B cell (primary cell): ENCODE data around the gene SEC63. TPM values are rescaled to one million over a fixed set of nuclear protein-coding genes. Genes with fewer than 3 reads are reported as not detected.

Source experiments
- ATAC-seq: fragments of 200-7000 bp; cut with Tn5 transposase; one replicate; pipeline ENCODE4 v1.10.0; 2021; ENCODE audit warnings: low read depth, mild to moderate bottlenecking, moderate number of reproducible peaks, moderate library complexity
- CTCF ChIA-PET: fragments of 350-600 bp; sonication (Branson Sonifier 250); formaldehyde crosslinking; loops from one replicate; lab custom pipeline; 2021; ENCODE audit warnings: antibody characterized with exemption, inconsistent platforms; lab: Charles Lee
- POLR2A ChIA-PET: fragments of 350-600 bp; sonication (Branson Sonifier 250); formaldehyde crosslinking; loops from one replicate; lab custom pipeline; 2021; ENCODE audit warnings: antibody characterized with exemption; lab: Charles Lee
- DNase-seq: peaks from one replicate; pipeline ENCODE4 v3.0.0; 2013
- H2AFZ ChIP-seq: 2 replicates; pipeline ENCODE4 v1.6.1; 2012; ENCODE audit warnings: mild to moderate bottlenecking, low read depth, low read length; ENCODE audit not compliant: insufficient read depth, poor library complexity, severe bottlenecking
- H3K27ac ChIP-seq, 2 donors: 1 replicate in 1 of 2; 2 replicates in 1 of 2; pipeline ENCODE4 v1.5.1; 2012 to 2013; ENCODE audit warnings: low read length in 2 of 2, mild to moderate bottlenecking in 2 of 2, moderate library complexity in 1 of 2
- H3K27me3 ChIP-seq, 4 experiments: fragments of 200-600 bp in 1 of 4; sonication (generic) in 1 of 4; replicated peaks in 1 of 4; 1 replicate in 2 of 4; 2 replicates in 2 of 4; pipeline versions ENCODE4 v1.6.1 to v1.7.0; 2013 to 2016; ENCODE audit warnings: low read length in 3 of 4, mild to moderate bottlenecking in 2 of 4, mixed read lengths in 1 of 4, moderate library complexity in 1 of 4; ENCODE audit not compliant: insufficient read depth in 4 of 4, control insufficient read depth in 3 of 4; ENCODE audit errors: control extremely low read depth in 1 of 4
- H3K36me3 ChIP-seq, 2 experiments: replicated peaks in 1 of 2; 1 replicate in 1 of 2; 2 replicates in 1 of 2; pipeline versions ENCODE4 v1.6.1 to v1.7.1; 2013; ENCODE audit warnings: low read length in 1 of 2; ENCODE audit not compliant: insufficient read depth in 2 of 2, control insufficient read depth in 1 of 2; ENCODE audit errors: control extremely low read depth in 1 of 2, extremely low read depth in 1 of 2
- H3K4me1 ChIP-seq, 2 donors: fragments of 200-600 bp in 1 of 2; sonication (generic) in 1 of 2; 1 replicate in 1 of 2; 2 replicates in 1 of 2; pipeline versions ENCODE4 v1.5.1 to v1.6.1; 2013 to 2017; ENCODE audit warnings: low read length in 2 of 2; ENCODE audit not compliant: control insufficient read depth in 2 of 2, insufficient read depth in 2 of 2
- H3K4me2 ChIP-seq: replicated peaks from 2 replicates; pipeline ENCODE3; 2012; ENCODE audit warnings: mild to moderate bottlenecking, low read depth, low read length; ENCODE audit not compliant: poor library complexity, severe bottlenecking
- H3K4me3 ChIP-seq, 5 experiments: fragments of 200-600 bp in 1 of 5; sonication (generic) in 1 of 5; 1 replicate in 3 of 5; 2 replicates in 2 of 5; pipeline versions ENCODE4 v1.5.1 to v1.7.0; 2011 to 2016; ENCODE audit warnings: low read length in 4 of 5, mild to moderate bottlenecking in 4 of 5, low read depth in 2 of 5, control low read depth in 1 of 5, moderate library complexity in 1 of 5; ENCODE audit not compliant: insufficient read depth in 1 of 5; ENCODE audit errors: control extremely low read depth in 1 of 5, extremely low read depth in 1 of 5
- H3K79me2 ChIP-seq: fragments of 200-600 bp; sonication (generic); one replicate; pipeline ENCODE4 v1.6.0; 2016; ENCODE audit warnings: low read length; ENCODE audit not compliant: control insufficient read depth, insufficient read depth
- H3K9ac ChIP-seq: fragments of 200-600 bp; sonication (generic); 2 replicates; pipeline ENCODE4 v1.6.1; 2017; ENCODE audit warnings: mild to moderate bottlenecking, low read length, moderate library complexity
- H3K9me3 ChIP-seq, 3 donors: one replicate each; pipeline versions ENCODE4 v1.6.1 to v1.7.1; 2013; ENCODE audit warnings: low read length in 2 of 3; ENCODE audit not compliant: control insufficient read depth in 2 of 3, insufficient read depth in 1 of 3; ENCODE audit errors: control extremely low read depth in 1 of 3
- H4K20me1 ChIP-seq: 2 replicates; pipeline ENCODE4 v1.6.0; 2012; ENCODE audit warnings: mild to moderate bottlenecking, low read length; ENCODE audit not compliant: insufficient read depth, control insufficient read depth, poor library complexity, severe bottlenecking
- H3K27ac Mint-ChIP-seq: one replicate; pipeline ENCODE4 v1.8.0; 2021; ENCODE audit warnings: mixed read lengths
- H3K27me3 Mint-ChIP-seq: one replicate; pipeline ENCODE4 v1.8.0; 2021; ENCODE audit warnings: mixed read lengths
- H3K4me1 Mint-ChIP-seq: one replicate; pipeline ENCODE4 v1.8.0; 2021; ENCODE audit warnings: mixed read lengths
- H3K4me3 Mint-ChIP-seq: one replicate; pipeline ENCODE4 v1.8.0; 2021; ENCODE audit warnings: mixed read lengths
- H3K9me3 Mint-ChIP-seq: one replicate; pipeline ENCODE4 v1.8.0; 2022; ENCODE audit warnings: mixed read lengths; ENCODE audit not compliant: insufficient read depth
- EZH2 ChIP-seq: IDR thresholded peaks from 2 replicates; pipeline ENCODE4 v1.6.1; 2012; ENCODE audit warnings: borderline replicate concordance, low read depth, mild to moderate bottlenecking, moderate library complexity, low read length; ENCODE audit not compliant: insufficient read depth, poor library complexity, severe bottlenecking
- WGBS: methylation state at CpG from one replicate; pipeline ENCODE4 v1.1.5; 2013; ENCODE audit warnings: missing lambda C conversion rate; ENCODE audit not compliant: insufficient coverage; 5-methylcytosine and 5-hydroxymethylcytosine counted together
- intact Hi-C: fragments of 100-400 bp; cut with micrococcal nuclease; formaldehyde crosslinking; loops from one replicate; pipeline ENCODE4 v1.10.0; 2022
- polyA plus RNA-seq: library from polyadenylated mRNA; depleted of rRNA; stranded (reverse); fragments of >200 nt; gene quantifications from 2 replicates; pipeline ENCODE4 v1.2.3, GENCODE V29; 2012
- total RNA-seq, 2 donors: library from RNA; stranded (reverse); fragments of 120-200 nt in 1 of 2; gene quantifications; 1 replicate in 1 of 2; 2 replicates in 1 of 2; pipeline versions ENCODE4 v1.2.3 to v1.2.4, GENCODE V29; 2013 to 2022
- TF ChIP-seq, protein P1 (sequence below): fragments of 200-600 bp; IDR thresholded peaks from one replicate; pipeline ENCODE4 v1.8.0; 2022; ENCODE audit warnings: antibody characterized with exemption, mild to moderate bottlenecking

The SEC63 gene
- total and polyA plus RNA-seq, 2 donors (not counting 1 experiment from before 2014, with no cell fraction given), result 12.5 to 79.5 TPM

DNA sequence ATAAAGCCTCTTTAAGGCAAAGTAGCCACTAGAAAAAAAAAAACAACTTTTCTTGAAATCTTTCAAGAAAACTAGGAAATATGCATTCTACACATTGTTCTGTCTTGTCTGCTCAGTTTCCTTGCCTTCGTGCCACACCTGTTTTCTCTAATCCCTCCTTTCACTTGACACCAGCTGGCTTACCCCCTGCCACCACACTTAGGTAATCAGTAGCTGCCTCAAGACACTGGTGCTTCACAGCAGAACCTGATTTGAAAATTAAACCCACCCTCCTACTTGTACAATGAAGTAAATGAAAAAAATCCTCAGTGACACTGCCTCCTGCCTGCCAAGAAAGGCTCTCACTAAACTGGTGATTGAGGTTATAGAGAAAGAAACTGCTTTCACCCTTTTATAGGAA lies 88.1 kb downstream of the SEC63 start:
- H3K4me1 ChIP-seq, result peaks cover 28 to 30% of the 10 kb centered on the region in 2 donors
- Mint-ChIP-seq H3K27ac (peak overlapping the region; percentile 64), H3K27me3 (peaks cover 3% of the 10 kb centered on the region), H3K9me3 (no peaks in the 10 kb centered on the region), H3K4me3 (peak overlapping the region; percentile 18), H3K4me1 (peaks cover 45% of the 10 kb centered on the region)
- no peak overlapping the region for H2AFZ ChIP-seq
- DNase-seq (no peak), ATAC-seq (no peak)
- H3K9ac ChIP-seq, result no peak overlapping the region
- no peaks in the 10 kb centered on the region for H3K9me3 ChIP-seq
- H3K27me3 ChIP-seq, result no peaks in the 10 kb centered on the region
- H3K27ac ChIP-seq, result peak overlapping the region in 1 of 2 donors; percentile 70
- no peaks in the 10 kb centered on the region for H3K79me2 ChIP-seq
- H3K4me3 ChIP-seq, result no peak overlapping the region
- peak overlapping the region; percentile 31 for H3K4me2 ChIP-seq
- CTCF ChIA-PET, result interaction anchor here (0.9 to 1.2 kb wide), 2 partner anchors 9 to 165 kb away, joined by 3 to 4 read pairs; no protein-coding TSS in a partner anchor
- 0% methylated on average over 1 of the region's 1 CpG for whole genome bisulfite sequencing
- no peaks in the 10 kb centered on the region for H4K20me1 ChIP-seq
- H3K36me3 ChIP-seq, result peaks cover 10 to 11% of the 10 kb centered on the region in 2 experiments
- no peak for TF ChIP-seq EZH2
- TF ChIP-seq, protein P1, sequence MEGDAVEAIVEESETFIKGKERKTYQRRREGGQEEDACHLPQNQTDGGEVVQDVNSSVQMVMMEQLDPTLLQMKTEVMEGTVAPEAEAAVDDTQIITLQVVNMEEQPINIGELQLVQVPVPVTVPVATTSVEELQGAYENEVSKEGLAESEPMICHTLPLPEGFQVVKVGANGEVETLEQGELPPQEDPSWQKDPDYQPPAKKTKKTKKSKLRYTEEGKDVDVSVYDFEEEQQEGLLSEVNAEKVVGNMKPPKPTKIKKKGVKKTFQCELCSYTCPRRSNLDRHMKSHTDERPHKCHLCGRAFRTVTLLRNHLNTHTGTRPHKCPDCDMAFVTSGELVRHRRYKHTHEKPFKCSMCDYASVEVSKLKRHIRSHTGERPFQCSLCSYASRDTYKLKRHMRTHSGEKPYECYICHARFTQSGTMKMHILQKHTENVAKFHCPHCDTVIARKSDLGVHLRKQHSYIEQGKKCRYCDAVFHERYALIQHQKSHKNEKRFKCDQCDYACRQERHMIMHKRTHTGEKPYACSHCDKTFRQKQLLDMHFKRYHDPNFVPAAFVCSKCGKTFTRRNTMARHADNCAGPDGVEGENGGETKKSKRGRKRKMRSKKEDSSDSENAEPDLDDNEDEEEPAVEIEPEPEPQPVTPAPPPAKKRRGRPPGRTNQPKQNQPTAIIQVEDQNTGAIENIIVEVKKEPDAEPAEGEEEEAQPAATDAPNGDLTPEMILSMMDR, result no peak
- POLR2A ChIA-PET, result no interaction called here
- intact Hi-C loops, result no loop called here

DNA sequence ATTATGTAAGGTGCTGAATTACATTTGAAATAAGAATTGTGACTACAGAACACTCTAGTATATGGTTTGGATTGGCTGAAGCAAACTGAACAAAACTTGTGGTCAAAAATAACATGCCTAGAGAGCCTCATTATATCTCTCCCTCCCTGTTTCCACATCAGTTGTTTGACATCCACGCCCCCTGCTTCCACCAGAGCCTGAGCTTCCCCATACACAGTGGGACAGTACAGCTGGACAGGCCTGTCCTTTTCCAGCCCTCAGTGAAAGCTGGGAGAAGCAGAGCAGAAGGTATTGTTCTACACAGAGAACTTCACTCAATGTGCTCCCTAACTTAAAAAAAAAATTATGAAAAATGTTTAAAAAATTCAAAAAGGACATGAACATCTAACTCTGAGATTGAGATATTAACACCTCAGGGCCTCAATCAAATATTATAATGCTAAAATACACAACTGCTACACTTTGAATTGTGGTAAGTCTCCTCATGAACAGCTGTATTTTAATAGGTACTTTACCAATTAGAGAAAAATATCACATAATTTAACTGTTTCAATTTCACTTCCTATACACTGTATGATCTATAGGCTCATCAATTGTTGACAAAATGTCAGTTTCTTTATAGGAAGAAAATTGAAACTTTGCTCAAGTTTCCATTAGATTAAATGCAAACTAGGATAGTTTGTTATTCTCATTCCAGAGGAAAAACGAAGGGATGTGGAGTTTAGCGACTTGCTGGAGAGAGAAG lies 89.0 kb downstream of the SEC63 start:
- H3K9ac ChIP-seq, result no peak overlapping the region
- no peaks in the 10 kb centered on the region for H3K9me3 ChIP-seq
- H3K9me3 Mint-ChIP-seq, result no peaks in the 10 kb centered on the region
- peaks cover 28 to 30% of the 10 kb centered on the region in 2 donors for H3K4me1 ChIP-seq
- no peak overlapping the region for H2AFZ ChIP-seq
- no peaks in the 10 kb centered on the region for H3K79me2 ChIP-seq
- H3K27me3 ChIP-seq, result no peaks in the 10 kb centered on the region
- ChIA-PET POLR2A (no interaction called here), CTCF (interaction anchor here (1.3 to 3.4 kb wide), 3 partner anchors 21 to 31 kb away, joined by 5 to 28 read pairs (median 23); no protein-coding TSS in a partner anchor)
- H3K4me3 ChIP-seq, result no peak overlapping the region
- H3K27ac Mint-ChIP-seq, result peak overlapping the region; percentile 61
- H3K4me2 ChIP-seq, result peak overlapping the region; percentile 31
- ATAC-seq, result no peak
- TF ChIP-seq EZH2, result no peak
- TF ChIP-seq, protein P1, result no peak
- H3K36me3 ChIP-seq, result peaks cover 8 to 10% of the 10 kb centered on the region in 2 experiments
- H3K27ac ChIP-seq, result peak overlapping the region in 1 of 2 donors; percentile 70
- peaks cover 3% of the 10 kb centered on the region for H3K27me3 Mint-ChIP-seq
- no CpG with 5 or more reads among the region's 3 CpGs for WGBS
- DNase-seq, result no peak
- H4K20me1 ChIP-seq, result no peaks in the 10 kb centered on the region
- H3K4me3 Mint-ChIP-seq, result no peak overlapping the region
- intact Hi-C loops, result no loop called here
- H3K4me1 Mint-ChIP-seq, result peaks cover 45% of the 10 kb centered on the region
